Placental pericyte (primary cell): ENCODE results near the gene TMPRSS2. TPM values are rescaled to one million over a fixed set of nuclear protein-coding genes. Genes with fewer than 3 reads are reported as not detected.

Source experiments
- small RNA-seq: library from RNA; depleted of rRNA; stranded (forward); fragments of <200 nt; gene quantifications from one replicate; pipeline ENCODE3, GENCODE V24; 2012; ENCODE audit warnings: low replicate concordance
- total RNA-seq: library from RNA; depleted of rRNA; stranded (reverse); fragments of >200 nt; gene quantifications from 2 replicates; pipeline ENCODE4 v1.2.3, GENCODE V29; 2012

The TMPRSS2 gene
- under 0.01 and 0.43 TPM in 2 replicates for total RNA-seq

GRCh38 chr21:41507521-41508414 is at the start of gene TMPRSS2:
Gene TMPRSS2 (minus strand): TSS chr21:41508158. CDS start chr21:41498133, 10,025 bp downstream.

DNA sequence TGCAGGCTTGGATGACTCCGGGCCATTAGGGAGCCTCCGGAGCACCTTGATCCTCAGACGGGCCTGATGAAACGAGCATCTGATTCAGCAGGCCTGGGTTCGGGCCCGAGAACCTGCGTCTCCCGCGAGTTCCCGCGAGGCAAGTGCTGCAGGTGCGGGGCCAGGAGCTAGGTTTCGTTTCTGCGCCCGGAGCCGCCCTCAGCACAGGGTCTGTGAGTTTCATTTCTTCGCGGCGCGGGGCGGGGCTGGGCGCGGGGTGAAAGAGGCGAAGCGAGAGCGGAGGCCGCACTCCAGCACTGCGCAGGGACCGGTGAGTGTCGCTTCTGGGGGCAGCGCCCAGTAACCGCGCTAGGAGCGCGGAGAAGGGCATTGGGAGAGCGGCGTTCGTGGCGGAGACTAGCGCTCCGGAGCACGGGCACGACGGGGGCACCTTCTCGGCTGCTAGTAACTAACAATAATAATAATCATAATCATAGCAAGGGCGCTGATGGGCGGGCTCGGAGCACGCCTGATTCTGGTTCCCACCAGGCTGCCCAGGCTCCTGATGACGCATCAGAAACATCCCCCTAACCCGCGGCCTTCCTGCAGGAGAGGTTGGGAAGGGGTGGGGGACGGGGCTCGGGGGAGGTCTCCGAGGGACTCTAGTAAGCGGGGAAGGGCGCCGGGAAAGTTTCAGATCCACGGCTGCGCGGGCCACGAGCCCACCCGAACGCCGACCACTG is 81.8 kb downstream of the TMPRSS2 start, which contains the start of gene MX1:
TSS of gene MX1 (plus strand) at position 286 of the 722 bp plus-strand sequence. CDS start 5,832 bp downstream, outside the sequence.

Small RNA genes lying within 50 kb of the gene (small RNA-seq; reads per million reads assigned to genes)
- not detected for gene RF00421

Other genes with a start within 250 kb of the TMPRSS2 start
- gene FAM3B, start 191.4 kb downstream of the TMPRSS2 start, total RNA-seq, result not detected in 2 replicates
- gene MX2, start 146.1 kb downstream of the TMPRSS2 start, total RNA-seq, result 2.0 TPM in 2 replicates
- gene MX1, start 81.9 kb downstream of the TMPRSS2 start, total RNA-seq, result 15.3 and 15.6 TPM in 2 replicates